Measurements from ENCODE around the gene C1GALT1.

The C1GALT1 gene

DNA sequence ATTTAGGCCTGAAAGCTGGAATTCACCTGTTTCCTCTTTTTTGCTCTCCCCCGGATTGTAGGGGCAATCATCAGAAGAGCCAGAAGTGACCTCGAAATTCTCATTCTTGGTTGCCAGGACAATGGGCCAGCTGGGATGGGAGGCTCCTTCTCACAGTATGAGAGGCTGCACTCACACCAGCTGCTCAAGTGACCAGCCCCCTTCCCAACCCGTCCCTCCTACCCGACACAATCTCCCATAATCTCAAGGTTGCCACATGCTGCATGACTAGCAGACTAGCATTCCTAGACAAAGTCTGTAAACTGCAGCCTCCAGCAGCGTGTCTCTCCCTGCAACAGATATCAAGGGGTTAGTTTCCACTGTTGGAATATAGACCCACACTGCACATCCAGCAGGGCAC, 110.3 kb downstream of the C1GALT1 start:
- H3K36me3 ChIP-seq (ENCODE audit: control insufficient read depth in 2 of 2, insufficient read depth in 1 of 2, low read length in 2 of 2) = no peaks in the 10 kb centered on the region
- ChIA-PET CTCF (interaction anchor here (0.7 kb wide), 1 partner anchor 11 kb away, joined by 3 read pairs; no protein-coding TSS in a partner anchor), POLR2A (no interaction called here)
- H3K27ac ChIP-seq (ENCODE audit: extremely low read depth, low read depth, low read length) = no peak overlapping the region
- no peaks in the 10 kb centered on the region for H3K9me3 ChIP-seq (ENCODE audit: control insufficient read depth, insufficient read depth, low read depth, low read length)
- no peak for TF ChIP-seq ZNF76 (tag by site-specific recombination; IDR thresholded peaks at IDR 0.05; ENCODE audit: borderline replicate concordance, low read depth)
- TF ChIP-seq ZBTB1 (tag by site-specific recombination; IDR thresholded peaks at IDR 0.05) = no peak
- no peak for TF ChIP-seq ZNF114 (tag by site-specific recombination; IDR thresholded peaks at IDR 0.05)
- TF ChIP-seq, protein P1, sequence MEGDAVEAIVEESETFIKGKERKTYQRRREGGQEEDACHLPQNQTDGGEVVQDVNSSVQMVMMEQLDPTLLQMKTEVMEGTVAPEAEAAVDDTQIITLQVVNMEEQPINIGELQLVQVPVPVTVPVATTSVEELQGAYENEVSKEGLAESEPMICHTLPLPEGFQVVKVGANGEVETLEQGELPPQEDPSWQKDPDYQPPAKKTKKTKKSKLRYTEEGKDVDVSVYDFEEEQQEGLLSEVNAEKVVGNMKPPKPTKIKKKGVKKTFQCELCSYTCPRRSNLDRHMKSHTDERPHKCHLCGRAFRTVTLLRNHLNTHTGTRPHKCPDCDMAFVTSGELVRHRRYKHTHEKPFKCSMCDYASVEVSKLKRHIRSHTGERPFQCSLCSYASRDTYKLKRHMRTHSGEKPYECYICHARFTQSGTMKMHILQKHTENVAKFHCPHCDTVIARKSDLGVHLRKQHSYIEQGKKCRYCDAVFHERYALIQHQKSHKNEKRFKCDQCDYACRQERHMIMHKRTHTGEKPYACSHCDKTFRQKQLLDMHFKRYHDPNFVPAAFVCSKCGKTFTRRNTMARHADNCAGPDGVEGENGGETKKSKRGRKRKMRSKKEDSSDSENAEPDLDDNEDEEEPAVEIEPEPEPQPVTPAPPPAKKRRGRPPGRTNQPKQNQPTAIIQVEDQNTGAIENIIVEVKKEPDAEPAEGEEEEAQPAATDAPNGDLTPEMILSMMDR (tag by site-specific recombination; IDR thresholded peaks at IDR 0.05) = no peak
- TF ChIP-seq, protein P2, sequence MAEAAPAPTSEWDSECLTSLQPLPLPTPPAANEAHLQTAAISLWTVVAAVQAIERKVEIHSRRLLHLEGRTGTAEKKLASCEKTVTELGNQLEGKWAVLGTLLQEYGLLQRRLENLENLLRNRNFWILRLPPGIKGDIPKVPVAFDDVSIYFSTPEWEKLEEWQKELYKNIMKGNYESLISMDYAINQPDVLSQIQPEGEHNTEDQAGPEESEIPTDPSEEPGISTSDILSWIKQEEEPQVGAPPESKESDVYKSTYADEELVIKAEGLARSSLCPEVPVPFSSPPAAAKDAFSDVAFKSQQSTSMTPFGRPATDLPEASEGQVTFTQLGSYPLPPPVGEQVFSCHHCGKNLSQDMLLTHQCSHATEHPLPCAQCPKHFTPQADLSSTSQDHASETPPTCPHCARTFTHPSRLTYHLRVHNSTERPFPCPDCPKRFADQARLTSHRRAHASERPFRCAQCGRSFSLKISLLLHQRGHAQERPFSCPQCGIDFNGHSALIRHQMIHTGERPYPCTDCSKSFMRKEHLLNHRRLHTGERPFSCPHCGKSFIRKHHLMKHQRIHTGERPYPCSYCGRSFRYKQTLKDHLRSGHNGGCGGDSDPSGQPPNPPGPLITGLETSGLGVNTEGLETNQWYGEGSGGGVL (tag by site-specific recombination; IDR thresholded peaks at IDR 0.05) = no peak
- no peak for TF ChIP-seq ZXDB (tag by site-specific recombination; IDR thresholded peaks at IDR 0.05)
- TF ChIP-seq ZNF202 (tag by site-specific recombination; IDR thresholded peaks at IDR 0.05; ENCODE audit: borderline replicate concordance) = no peak
- no peak overlapping the region for H3K4me3 ChIP-seq (ENCODE audit: low read depth, low read length)
- no peaks in the 10 kb centered on the region for H3K4me1 ChIP-seq (ENCODE audit: control insufficient read depth, insufficient read depth, low read length)

DNA sequence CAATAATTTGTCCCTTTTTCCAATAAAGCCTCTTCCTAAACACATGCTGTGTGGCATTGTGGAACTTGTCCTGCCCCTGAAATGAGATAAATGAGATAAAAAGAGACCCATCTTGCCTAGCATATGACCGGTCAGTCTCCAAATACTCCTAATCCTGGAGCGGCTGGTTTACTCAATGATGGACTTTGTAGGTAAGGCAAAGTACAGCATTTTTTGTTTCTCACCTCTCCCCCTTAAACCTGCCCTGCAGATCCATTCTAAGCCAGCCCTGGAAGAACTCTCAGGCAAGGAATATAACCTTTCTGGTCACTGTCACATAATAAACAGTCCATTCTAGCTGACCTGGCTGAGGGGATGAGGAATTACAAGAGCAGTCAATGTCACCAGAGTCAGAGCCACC, 110.7 kb downstream of the C1GALT1 start:
- no peaks in the 10 kb centered on the region for H3K4me1 ChIP-seq (ENCODE audit: control insufficient read depth, insufficient read depth, low read length)
- H3K36me3 ChIP-seq (ENCODE audit: control insufficient read depth in 2 of 2, insufficient read depth in 1 of 2, low read length in 2 of 2) = no peaks in the 10 kb centered on the region
- CTCF ChIA-PET = no interaction called here
- POLR2A ChIA-PET = no interaction called here
- no peaks in the 10 kb centered on the region for H3K9me3 ChIP-seq (ENCODE audit: control insufficient read depth, insufficient read depth, low read depth, low read length)
- H3K4me3 ChIP-seq (ENCODE audit: low read depth, low read length) = no peak overlapping the region
- no peak overlapping the region for H3K27ac ChIP-seq (ENCODE audit: extremely low read depth, low read depth, low read length)
- TF ChIP-seq ZNF629 (tag by site-specific recombination; IDR thresholded peaks at IDR 0.05) (no peak), ZNF747 (tag by site-specific recombination; IDR thresholded peaks at IDR 0.05) (no peak), SP2 (tag by site-specific recombination; IDR thresholded peaks at IDR 0.05) (no peak), ZNF324 (tag by site-specific recombination; IDR thresholded peaks at IDR 0.05) (no peak), ZSCAN30 (tag by site-specific recombination; IDR thresholded peaks at IDR 0.05) (no peak), ZNF169 (tag by site-specific recombination; IDR thresholded peaks at IDR 0.05) (no peak), ZNF221 (tag by site-specific recombination; IDR thresholded peaks at IDR 0.05; ENCODE audit: borderline replicate concordance) (no peak), ZNF521 (tag by site-specific recombination; IDR thresholded peaks at IDR 0.05) (no peak), WT1 (tag by site-specific recombination; IDR thresholded peaks at IDR 0.05) (no peak), ZNF571 (tag by site-specific recombination; IDR thresholded peaks at IDR 0.05) (no peak), ZNF792 (tag by site-specific recombination; IDR thresholded peaks at IDR 0.05) (no peak)
- TF ChIP-seq, protein P3, sequence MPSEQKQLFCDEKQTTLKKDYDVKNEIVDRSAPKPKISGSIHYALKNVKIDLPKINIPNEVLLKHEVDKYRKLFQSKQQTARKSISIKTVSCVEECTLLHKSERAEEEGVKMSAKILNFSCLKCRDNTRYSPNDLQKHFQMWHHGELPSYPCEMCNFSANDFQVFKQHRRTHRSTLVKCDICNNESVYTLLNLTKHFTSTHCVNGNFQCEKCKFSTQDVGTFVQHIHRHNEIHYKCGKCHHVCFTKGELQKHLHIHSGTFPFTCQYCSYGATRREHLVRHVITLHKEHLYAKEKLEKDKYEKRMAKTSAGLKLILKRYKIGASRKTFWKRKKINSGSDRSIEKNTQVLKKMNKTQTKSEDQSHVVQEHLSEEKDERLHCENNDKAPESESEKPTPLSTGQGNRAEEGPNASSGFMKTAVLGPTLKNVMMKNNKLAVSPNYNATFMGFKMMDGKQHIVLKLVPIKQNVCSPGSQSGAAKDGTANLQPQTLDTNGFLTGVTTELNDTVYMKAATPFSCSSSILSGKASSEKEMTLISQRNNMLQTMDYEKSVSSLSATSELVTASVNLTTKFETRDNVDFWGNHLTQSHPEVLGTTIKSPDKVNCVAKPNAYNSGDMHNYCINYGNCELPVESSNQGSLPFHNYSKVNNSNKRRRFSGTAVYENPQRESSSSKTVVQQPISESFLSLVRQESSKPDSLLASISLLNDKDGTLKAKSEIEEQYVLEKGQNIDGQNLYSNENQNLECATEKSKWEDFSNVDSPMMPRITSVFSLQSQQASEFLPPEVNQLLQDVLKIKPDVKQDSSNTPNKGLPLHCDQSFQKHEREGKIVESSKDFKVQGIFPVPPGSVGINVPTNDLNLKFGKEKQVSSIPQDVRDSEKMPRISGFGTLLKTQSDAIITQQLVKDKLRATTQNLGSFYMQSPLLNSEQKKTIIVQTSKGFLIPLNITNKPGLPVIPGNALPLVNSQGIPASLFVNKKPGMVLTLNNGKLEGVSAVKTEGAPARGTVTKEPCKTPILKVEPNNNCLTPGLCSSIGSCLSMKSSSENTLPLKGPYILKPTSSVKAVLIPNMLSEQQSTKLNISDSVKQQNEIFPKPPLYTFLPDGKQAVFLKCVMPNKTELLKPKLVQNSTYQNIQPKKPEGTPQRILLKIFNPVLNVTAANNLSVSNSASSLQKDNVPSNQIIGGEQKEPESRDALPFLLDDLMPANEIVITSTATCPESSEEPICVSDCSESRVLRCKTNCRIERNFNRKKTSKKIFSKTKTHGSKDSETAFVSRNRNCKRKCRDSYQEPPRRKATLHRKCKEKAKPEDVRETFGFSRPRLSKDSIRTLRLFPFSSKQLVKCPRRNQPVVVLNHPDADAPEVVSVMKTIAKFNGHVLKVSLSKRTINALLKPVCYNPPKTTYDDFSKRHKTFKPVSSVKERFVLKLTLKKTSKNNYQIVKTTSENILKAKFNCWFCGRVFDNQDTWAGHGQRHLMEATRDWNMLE (tag by site-specific recombination; conservative IDR thresholded peaks at IDR 0.05; ENCODE audit: low read depth) = no peak
- TF ChIP-seq, protein P4, sequence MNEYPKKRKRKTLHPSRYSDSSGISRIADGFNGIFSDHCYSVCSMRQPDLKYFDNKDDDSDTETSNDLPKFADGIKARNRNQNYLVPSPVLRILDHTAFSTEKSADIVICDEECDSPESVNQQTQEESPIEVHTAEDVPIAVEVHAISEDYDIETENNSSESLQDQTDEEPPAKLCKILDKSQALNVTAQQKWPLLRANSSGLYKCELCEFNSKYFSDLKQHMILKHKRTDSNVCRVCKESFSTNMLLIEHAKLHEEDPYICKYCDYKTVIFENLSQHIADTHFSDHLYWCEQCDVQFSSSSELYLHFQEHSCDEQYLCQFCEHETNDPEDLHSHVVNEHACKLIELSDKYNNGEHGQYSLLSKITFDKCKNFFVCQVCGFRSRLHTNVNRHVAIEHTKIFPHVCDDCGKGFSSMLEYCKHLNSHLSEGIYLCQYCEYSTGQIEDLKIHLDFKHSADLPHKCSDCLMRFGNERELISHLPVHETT (tag by site-specific recombination; IDR thresholded peaks at IDR 0.05) = no peak
- TF ChIP-seq, protein P5, sequence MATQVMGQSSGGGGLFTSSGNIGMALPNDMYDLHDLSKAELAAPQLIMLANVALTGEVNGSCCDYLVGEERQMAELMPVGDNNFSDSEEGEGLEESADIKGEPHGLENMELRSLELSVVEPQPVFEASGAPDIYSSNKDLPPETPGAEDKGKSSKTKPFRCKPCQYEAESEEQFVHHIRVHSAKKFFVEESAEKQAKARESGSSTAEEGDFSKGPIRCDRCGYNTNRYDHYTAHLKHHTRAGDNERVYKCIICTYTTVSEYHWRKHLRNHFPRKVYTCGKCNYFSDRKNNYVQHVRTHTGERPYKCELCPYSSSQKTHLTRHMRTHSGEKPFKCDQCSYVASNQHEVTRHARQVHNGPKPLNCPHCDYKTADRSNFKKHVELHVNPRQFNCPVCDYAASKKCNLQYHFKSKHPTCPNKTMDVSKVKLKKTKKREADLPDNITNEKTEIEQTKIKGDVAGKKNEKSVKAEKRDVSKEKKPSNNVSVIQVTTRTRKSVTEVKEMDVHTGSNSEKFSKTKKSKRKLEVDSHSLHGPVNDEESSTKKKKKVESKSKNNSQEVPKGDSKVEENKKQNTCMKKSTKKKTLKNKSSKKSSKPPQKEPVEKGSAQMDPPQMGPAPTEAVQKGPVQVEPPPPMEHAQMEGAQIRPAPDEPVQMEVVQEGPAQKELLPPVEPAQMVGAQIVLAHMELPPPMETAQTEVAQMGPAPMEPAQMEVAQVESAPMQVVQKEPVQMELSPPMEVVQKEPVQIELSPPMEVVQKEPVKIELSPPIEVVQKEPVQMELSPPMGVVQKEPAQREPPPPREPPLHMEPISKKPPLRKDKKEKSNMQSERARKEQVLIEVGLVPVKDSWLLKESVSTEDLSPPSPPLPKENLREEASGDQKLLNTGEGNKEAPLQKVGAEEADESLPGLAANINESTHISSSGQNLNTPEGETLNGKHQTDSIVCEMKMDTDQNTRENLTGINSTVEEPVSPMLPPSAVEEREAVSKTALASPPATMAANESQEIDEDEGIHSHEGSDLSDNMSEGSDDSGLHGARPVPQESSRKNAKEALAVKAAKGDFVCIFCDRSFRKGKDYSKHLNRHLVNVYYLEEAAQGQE (tag by site-specific recombination; IDR thresholded peaks at IDR 0.05) = no peak

All from HEK293 (cell line).